IPS-18c (cell line): Measurements from ENCODE around the gene STPG3.
"Not testable (repeated sequence)": the region's sequence is repeated elsewhere in the genome, so short reads cannot be mapped to it uniquely, and the experiment has no call there.

Experiments used
- H3K4me3 ChIP-seq: 2 replicates; pipeline ENCODE4 v1.7.0; 2013; ENCODE audit warnings: low read depth, mild to moderate bottlenecking, low read length, moderate library complexity; ENCODE audit not compliant: insufficient read depth
- H3K9me3 ChIP-seq: one replicate; pipeline ENCODE4 v1.6.1; 2013; ENCODE audit warnings: mild to moderate bottlenecking, low read length, moderate library complexity; ENCODE audit not compliant: control insufficient read depth, insufficient read depth

Gene STPG3

DNA sequence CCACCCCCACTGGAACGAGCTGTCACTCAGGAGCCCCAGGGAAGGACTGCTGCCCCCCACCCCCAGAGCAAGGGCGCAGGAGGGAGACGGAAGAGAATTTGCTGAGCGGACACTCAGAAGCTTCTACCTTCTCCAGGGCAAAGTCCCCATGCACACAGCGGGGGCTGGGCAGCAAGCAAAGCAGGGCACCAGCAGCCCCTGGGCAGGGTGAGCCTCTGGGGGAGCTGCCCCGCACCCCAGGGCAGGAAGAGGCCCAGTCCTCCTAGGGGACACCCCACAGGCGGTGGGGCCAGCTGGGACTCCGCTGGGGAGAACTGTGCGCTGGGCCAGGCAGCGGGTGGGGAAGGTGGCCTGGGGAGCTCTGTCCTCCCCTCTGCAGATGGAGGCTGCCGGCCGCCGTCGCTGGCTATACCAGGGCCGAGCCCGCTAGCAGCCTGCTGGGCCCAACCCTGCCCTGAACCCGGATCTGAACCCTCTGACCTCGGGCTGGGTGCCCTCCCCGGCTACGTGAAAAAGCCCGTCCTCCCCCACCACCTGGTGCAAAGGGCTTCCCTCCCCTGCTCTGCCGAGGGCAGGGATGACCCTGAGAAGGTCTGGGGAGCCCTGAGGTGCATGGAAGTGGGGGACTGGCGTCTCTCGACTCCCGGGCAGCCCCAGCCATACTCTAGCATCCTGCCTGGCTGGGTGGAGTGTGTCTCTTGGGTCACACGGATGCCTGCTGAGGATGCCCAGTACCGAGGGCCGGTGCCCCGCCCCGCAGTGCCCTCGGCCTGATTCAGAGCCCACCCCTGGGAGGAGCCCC lies 21.0 kb upstream of the STPG3 start:
- Histone ChIP-seq H3K9me3 (no peaks in the 10 kb centered on the region), H3K4me3 (no peak overlapping the region)

DNA sequence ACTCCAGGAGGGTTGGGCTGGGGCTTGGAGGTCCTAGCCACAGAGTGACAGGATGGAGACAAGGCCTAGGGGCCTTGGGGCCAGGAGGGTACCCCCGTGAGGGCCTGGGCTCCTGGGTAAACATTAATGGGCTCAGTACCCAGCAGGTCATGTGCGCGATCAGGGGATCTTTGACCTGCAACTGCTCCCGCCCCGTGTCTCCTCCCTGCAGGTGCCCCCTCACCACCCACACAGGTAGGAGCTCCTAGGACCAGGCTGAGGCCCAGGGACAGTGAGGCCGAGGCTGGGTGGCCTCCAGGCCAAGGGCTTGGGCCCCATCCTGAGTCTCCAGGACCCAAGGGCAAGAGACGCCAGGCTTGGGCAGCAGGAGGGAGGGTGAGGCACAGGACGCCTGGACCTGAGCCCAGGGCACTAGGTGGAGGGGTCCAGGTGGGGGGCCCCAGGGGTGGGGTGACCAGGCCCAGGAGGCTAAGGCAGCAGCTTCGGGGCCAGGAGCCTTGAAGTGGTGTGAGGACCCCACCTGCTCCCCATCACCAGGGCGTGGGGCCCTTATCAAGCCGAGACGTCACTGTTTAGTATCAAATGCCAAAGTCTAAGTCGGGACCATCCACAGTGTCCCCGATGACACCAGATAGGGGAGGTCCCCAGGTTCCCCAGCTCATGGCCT lies 20.2 kb upstream of the STPG3 start, which contains the start of gene SLC34A3:
Gene SLC34A3, plus strand, starts transcription at position 197 of the 667 bp plus-strand sequence. CDS start 802 bp downstream, outside the sequence.
- H3K4me3 ChIP-seq: no peak within 1 kb of the TSS
- H3K9me3 ChIP-seq: no peaks in the 10 kb centered on the region

DNA sequence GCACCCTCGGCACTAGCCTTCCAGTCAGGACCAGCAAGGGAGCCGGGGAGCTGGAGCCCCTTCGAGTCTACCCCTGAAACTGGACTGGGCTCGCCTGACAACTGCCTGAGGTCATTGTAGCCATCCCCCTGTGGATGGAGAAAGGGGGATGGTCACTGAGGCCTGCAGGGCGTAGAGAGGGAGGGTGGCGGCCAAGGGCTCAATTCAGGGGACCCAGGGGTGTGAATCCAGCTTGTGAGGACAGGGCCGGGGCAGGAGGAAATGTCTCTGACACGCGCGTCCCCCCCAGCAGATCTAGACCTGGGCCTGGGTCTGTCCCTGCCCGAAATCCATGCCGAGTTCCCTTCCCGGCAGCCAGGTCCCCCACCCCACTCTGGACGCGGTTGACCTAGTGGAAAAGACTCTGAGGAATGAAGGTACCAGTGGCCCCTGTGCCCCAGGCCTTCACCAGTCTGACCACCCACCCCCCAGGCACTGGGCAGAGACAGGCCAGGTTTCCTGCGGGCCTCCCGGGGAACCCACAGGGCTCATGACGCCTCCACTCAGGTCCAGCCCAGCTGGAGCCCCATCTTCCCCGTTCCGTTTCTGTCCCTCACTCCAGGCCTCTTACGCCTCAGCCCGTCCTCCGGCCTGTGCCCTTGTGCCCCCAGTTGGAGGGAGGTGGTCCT lies 19.6 kb upstream of the STPG3 start:
- H3K4me3 ChIP-seq: no peak overlapping the region
- no peaks in the 10 kb centered on the region for H3K9me3 ChIP-seq

DNA sequence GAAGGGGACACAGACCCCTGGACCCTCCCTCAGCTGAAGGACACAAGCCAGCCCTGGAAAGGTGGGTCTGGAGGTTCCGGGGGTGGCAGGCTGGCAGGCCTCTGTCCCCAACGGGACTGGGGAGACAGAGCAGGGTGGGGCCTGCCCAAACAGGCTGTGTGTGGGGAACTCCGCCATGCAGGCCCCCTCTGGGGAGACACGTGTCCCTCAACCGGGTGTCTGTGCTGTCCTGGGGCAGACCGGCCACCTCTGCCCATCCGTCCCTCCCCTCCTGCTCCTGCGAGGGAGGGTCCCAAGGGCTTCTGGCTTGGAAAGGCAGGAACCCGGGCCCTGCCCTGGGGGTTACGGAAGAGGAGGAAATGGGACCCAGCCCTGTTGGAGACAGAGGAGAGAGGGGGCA lies 19.0 kb upstream of the STPG3 start:
- no peak overlapping the region for H3K4me3 ChIP-seq
- no peaks in the 10 kb centered on the region for H3K9me3 ChIP-seq

DNA sequence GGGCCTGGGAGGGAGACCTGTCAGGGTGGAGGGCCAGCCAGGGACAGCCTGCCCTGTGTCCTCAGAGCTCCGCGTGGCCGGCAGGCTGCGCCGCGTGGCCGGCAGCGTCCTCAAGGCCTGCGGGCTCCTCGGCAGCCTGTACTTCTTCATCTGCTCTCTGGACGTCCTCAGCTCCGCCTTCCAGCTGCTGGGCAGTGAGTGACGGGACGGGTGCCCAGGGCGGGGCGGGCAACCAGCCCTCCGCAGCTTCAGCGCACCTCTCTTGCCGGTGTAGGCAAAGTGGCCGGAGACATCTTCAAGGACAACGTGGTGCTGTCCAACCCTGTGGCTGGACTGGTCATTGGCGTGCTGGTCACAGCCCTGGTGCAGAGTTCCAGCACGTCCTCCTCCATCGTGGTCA lies 18.6 kb upstream of the STPG3 start:
- Histone ChIP-seq H3K9me3 (no peaks in the 10 kb centered on the region), H3K4me3 (no peak overlapping the region)

DNA sequence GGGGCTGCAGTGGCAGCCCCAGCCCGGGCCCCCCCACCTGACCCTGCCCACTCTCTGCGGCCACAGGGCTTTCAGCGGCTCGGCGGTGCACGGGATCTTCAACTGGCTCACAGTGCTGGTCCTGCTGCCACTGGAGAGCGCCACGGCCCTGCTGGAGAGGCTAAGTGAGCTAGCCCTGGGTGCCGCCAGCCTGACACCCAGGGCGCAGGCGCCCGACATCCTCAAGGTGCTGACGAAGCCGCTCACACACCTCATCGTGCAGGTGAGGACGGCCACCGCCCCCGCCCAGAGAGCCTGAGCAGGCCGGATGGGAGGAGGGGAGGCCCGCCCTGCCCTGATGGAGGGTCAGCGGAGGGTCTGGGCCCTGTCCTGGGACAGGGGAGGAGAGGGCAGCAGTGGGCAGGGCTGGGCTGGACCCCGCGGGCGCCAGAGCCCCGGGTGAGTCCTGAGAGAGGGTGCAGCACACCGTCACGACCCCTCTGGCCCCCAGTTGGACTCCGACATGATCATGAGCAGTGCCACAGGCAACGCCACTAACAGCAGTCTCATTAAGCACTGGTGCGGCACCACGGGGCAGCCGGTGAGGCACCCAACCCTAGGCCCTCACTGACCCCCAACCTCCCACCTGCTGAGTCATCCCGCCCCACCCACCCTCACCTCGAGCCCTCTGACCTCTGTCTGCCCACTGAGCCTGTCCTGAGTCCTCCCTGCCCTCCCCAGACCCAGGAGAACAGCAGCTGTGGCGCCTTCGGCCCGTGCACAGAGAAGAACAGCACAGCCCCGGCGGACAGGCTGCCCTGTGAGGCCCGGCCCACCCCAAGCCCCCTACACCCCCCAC lies 17.7 kb upstream of the STPG3 start:
- Histone ChIP-seq H3K9me3 (no peaks in the 10 kb centered on the region), H3K4me3 (no peak overlapping the region)

DNA sequence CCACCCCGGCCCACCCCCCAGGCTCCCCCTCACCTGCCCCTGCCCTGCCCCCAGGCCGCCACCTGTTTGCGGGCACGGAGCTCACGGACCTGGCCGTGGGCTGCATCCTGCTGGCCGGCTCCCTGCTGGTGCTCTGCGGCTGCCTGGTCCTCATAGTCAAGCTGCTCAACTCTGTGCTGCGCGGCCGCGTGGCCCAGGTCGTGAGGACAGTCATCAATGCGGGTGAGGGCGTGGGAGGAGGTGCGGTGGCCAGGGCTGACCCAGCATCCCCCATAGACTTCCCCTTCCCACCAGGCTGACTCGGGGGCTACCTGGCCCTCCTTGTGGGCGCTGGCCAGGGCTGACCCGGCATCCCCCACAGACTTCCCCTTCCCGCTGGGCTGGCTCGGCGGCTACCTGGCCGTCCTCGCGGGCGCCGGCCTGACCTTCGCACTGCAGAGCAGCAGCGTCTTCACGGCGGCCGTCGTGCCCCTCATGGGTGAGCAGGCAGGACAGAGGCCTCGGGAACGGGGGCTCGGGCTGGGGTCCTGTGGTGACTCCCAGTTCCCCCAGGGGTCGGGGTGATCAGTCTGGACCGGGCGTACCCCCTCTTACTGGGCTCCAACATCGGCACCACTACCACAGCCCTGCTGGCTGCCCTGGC lies 16.9 kb upstream of the STPG3 start:
- no peak overlapping the region; the same call in 1 of the 2 replicates for H3K4me3 ChIP-seq

DNA sequence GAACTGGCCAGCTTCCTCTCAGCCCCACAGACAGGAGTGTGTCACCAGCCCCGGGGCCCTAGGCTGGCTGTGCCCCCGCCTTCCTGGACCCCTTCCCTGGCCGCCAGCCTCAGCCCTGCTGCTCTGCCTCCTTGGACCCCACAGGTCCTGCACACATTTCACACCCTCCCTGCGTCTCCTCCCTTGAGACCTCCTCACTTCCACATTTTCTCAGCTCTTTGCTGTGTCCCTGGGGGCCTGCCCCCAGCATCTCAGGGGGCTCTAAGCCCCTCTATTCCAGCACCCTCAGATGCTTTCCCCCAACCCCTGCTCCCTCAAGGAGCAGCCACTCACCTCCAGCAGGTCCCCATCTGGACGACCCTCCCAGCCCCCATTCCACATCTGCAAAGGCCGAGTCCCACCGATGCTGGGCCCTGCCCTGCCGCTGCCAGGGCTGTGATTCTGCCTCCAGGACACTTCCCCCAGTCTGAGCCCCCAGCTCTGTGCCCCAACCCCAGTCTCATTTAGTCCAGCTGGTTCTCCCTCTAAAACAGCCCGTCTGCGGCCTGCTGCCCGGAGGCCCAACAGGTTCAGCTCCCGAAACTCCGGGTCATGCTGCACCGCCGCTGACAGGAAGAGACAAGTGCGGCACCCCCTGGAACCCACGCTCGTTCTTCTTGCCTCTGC lies 16.2 kb upstream of the STPG3 start:
- Histone ChIP-seq H3K9me3 (no peaks in the 10 kb centered on the region), H3K4me3 (no peak overlapping the region; the same call in 1 of the 2 replicates)

More for the DNA sequence above, 16.9 kb upstream of the STPG3 start:
- no peaks in the 10 kb centered on the region for H3K9me3 ChIP-seq

DNA sequence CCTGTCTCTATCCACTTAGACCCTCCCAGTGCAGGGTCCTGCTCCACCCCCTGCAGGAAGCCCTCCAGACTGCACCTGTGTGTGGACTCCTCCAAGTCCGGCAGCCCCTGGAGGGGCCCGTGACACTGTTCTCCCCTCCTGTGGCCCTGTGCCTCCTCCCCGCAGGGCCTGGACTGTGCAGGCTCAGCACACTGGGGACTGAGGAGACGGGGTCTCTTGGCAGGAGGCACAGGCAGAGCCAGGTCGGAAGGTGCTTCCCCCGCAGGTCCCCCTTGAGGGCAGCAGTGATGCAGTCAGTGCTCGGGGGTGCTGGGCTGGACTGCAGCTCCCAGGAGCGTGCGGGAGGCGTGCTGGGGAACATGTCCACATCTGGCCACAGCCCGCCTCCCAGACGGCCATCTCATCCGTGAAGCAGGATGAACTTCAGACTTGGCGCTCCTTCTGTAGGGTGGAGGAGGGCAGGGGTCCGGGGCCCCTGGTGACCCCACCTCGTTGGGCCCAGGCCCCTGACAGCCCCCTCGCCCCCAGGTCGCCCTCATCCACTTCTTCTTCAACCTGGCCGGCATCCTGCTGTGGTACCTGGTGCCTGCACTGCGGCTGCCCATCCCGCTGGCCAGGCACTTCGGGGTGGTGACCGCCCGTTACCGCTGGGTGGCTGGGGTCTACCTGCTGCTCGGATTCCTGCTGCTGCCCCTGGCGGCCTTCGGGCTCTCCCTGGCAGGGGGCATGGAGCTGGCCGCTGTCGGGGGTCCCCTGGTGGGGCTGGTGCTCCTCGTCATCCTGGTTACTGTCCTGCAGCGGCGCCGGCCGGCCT lies 15.5 kb upstream of the STPG3 start:
- Histone ChIP-seq H3K4me3 (no peak overlapping the region), H3K9me3 (no peaks in the 10 kb centered on the region)

DNA sequence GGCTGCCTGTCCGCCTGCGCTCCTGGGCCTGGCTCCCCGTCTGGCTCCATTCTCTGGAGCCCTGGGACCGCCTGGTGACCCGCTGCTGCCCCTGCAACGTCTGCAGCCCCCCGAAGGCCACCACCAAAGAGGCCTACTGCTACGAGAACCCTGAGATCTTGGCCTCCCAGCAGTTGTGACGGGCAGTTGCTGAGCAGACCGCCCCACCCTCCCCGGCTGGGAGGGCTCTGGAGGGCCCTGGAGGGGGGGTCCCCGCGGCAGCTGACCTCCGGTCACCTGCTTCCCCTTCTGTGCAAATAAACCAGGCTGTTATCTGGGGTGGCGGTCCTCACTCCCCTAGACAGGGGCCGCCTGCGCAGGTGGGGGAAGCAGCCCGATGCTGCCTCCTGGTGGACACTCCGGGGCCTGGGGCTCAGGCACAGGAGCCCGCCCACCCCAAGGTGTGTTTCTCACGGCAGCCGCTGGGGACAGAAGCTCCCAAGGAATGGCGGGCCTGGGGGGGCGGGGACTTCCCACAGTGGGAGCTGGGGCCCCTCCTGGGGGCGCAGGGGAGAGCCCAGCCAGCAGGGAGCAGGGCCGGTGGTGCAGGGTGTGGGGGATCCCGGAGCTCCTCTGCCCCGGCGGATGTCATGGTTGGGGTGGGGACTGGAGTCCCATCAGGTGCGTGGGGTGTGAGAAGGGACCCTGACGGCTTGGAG lies 14.7 kb upstream of the STPG3 start:
- H3K9me3 ChIP-seq: no peaks in the 10 kb centered on the region
- no peak overlapping the region for H3K4me3 ChIP-seq

DNA sequence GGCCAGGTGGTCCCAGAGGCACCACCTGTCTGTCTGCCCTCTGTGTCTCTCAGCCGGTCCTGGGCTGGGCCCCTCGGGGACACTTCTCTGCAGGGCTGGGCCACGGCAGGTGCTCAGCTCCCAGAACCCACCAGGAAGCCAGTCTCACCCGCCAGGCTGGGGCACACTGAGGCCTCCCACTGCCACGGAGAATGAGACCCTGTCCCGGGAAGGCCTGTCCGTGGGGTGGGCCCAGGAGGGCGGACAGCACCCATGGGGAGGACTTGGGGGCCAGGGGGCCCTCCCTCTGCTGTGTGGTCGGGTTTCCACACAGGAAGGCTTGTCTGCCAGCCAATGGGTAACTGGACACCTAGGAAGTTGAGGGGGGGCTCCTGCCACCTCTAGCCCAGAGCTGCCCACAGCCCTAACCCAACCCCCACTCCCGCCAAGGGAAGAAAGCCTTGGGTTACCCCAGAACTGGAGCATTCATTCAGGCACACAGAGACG lies 14.1 kb upstream of the STPG3 start:
- Histone ChIP-seq H3K9me3 (no peaks in the 10 kb centered on the region), H3K4me3 (no peak overlapping the region)

DNA sequence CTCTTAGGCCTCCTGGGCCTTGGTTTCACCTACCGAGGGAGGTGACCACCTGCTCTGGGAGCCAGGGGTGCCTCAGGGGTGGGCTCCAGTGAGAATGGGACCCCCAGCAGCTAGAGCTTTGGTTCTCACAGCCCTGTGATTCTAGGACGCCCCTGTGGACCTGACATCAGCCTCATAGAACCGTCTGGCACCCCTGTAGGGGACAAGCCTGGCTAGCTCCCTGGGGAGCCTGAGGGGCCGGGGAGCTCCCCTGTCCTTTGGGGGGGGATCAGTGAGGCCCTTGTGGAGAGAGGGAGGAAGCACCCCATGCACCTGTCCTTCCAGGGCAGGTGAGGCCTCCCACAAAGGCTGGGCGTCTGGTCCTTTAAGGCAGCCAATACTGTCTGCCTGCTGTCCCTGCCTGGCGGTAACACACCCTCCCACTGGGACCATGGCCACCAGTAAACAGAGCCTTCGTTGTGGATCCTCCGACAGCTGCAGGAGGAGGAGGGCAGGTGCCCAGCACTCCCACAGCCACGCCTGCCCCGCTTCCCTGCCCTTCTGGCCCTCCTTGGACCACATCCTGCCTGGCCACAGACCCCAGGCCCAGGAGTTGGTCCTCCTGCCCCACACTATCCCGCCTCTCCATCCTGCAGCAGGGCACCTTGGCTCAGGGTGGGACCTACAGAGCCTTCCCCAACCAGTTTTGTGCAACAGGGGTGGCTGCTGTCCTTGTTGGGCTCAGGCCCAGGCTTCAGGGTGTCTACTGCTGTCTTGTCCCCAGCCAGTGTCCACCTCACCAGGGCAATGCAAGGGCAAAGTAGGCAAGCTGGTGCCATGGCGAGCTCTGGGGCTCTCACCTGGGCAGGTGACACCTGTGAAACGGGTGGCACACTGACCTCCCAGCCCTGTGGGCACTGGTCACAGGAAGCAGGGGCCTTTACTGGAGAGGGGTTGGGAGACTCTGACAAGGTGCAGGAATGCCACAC lies 13.0 kb upstream of the STPG3 start:
- no peak overlapping the region for H3K4me3 ChIP-seq

DNA sequence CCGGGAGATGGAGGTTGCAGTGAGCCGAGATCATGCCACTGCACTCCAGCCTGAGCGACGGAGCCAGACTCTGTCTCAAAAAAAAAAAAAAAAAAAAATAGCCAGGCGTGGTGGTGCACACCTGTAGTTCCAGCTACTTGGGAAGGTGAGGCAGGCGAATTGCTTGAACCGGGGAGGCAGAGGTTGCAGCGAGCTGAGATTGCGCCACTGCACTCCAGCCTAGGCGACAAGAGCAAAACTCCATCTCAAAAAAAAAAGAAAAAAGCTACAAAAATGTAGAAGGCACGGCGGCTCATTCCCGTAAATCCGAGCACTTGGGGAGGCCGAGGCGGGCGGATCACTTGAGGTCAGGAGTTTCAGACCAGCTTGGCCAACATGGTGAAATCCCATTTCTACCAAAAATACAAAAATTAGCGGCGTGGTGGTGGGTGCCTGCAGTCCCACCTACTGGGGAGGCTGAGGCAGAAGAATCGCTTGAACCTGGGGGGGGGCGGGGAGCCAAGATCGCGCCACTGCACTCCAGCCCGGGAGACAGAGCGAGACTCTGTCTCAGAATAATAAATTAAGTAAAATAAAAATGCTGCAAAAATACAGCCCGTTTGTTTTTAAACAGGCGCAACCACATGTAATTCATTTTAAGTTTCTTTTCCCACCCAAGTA lies 11.4 kb upstream of the STPG3 start:
- H3K4me3 ChIP-seq: peak overlapping the region; percentile 93
- not testable (repeated sequence) for H3K9me3 ChIP-seq

More for the DNA sequence above, 13.0 kb upstream of the STPG3 start:
- H3K9me3 ChIP-seq: no peaks in the 10 kb centered on the region
